ENCODE measurements around the gene PBOV1.

GRCh38 chr6:138261116-138261780 lies 43.0 kb upstream of the PBOV1 start:
- TF ChIP-seq, protein P1, sequence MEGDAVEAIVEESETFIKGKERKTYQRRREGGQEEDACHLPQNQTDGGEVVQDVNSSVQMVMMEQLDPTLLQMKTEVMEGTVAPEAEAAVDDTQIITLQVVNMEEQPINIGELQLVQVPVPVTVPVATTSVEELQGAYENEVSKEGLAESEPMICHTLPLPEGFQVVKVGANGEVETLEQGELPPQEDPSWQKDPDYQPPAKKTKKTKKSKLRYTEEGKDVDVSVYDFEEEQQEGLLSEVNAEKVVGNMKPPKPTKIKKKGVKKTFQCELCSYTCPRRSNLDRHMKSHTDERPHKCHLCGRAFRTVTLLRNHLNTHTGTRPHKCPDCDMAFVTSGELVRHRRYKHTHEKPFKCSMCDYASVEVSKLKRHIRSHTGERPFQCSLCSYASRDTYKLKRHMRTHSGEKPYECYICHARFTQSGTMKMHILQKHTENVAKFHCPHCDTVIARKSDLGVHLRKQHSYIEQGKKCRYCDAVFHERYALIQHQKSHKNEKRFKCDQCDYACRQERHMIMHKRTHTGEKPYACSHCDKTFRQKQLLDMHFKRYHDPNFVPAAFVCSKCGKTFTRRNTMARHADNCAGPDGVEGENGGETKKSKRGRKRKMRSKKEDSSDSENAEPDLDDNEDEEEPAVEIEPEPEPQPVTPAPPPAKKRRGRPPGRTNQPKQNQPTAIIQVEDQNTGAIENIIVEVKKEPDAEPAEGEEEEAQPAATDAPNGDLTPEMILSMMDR (IDR thresholded peaks at IDR 0.05), result no peak
- TF ChIP-seq EP300 (IDR thresholded peaks at IDR 0.05) (no peak), POLR2AphosphoS5 (IDR thresholded peaks at IDR 0.05) (no peak), POLR2A (IDR thresholded peaks at IDR 0.05) (no peak)

All from stomach (tissue), 4 donors.